Pancreas (tissue), 10 donors: Measurements from ENCODE around the gene BAZ2B. TPM values are rescaled to one million over a fixed set of nuclear protein-coding genes. Genes with fewer than 3 reads are reported as not detected.

Experiments
- ATAC-seq, 4 donors: fragments of 200-7000 bp; cut with Tn5 transposase; one replicate each; pipeline versions ENCODE4 v1.8.0 to v1.9.1; 2020; ENCODE audit warnings: mild to moderate bottlenecking in 4 of 4, moderate library complexity in 4 of 4
- DNase-seq, 6 donors: peaks; one replicate each; pipeline ENCODE4 v3.0.0-alpha.2; 2020
- FAIRE-seq: peaks from 2 replicates; lab custom pipeline; 2012; peaks lifted over from hg19 to GRCh38; lab: Jason Lieb, UNC
- H3K27ac ChIP-seq, 4 donors: fragments of 200-600 bp; sonication (generic); 1 replicate in 3 of 4; 2 replicates in 1 of 4; pipeline versions ENCODE4 v1.5.0 to v1.8.0; 2020
- H3K27me3 ChIP-seq, 4 donors: fragments of 200-600 bp; one replicate each; pipeline ENCODE4 v1.8.0; 2021
- H3K36me3 ChIP-seq, 3 donors: fragments of 200-600 bp; sonication (generic) in 1 of 3; one replicate each; pipeline versions ENCODE4 v1.5.0 to v1.8.0; 2020 to 2021
- H3K4me1 ChIP-seq, 3 donors: fragments of 200-600 bp; one replicate each; pipeline ENCODE4 v1.8.0; 2021
- H3K4me3 ChIP-seq, 4 donors: fragments of 200-600 bp; sonication (generic) in 2 of 4; one replicate each; pipeline versions ENCODE4 v1.5.0 to v1.8.0; 2020 to 2021
- H3K9me3 ChIP-seq, 4 donors: fragments of 200-600 bp; one replicate each; pipeline ENCODE4 v1.8.0; 2021
- WGBS, 2 donors: extraction: QIAGEN DNeasy Blood & Tissue Kit; methylation state at CpG; one replicate each; pipeline ENCODE4 v1.1.7; 2013; 5-methylcytosine and 5-hydroxymethylcytosine counted together
- intact Hi-C, 3 donors: fragments of 100-400 bp; cut with DNase I; formaldehyde crosslinking; loops; one replicate each; pipeline versions ENCODE4 v1.11.1 to v1.14.2; 2022
- polyA plus RNA-seq, 2 donors: library from polyadenylated mRNA; stranded (reverse); fragments of 200-250 nt; gene quantifications; one replicate each; pipeline ENCODE4 v1.2.3, GENCODE V29; 2013
- total RNA-seq, 6 donors: library from RNA; stranded (reverse); fragmentation: NEBNext Ultra II Directional in 4 of 6; extraction: Animal tissue kit (Norgen Biotek cat#: 25700) in 4 of 6; gene quantifications; one replicate each; pipeline versions ENCODE4 v1.2.1 to v1.2.4, GENCODE V29; 2021 to 2023
- TF ChIP-seq, protein P1 (sequence below), 4 donors: fragments of 200-600 bp; sonication (generic) in 3 of 4; IDR thresholded peaks; one replicate each; pipeline versions ENCODE4 v1.5.0 to v1.8.0; 2021; ENCODE audit warnings: antibody characterized with exemption in 4 of 4
- donor health status: healthy with polysubstance abuse.
- donor health status: DM: no; HTN: no; CAD: no; lungs with moderate emphysema.
- donor health status: DM: no; HTN: no; CAD: no.
- donor health status: control.
- donor health status: control.
- donor health status: Bipolar disorder and iron deficiency.
- donor health status: DM: yes; HTN: yes; CAD: no.
- donor health status: DM: no; HTN: no; CAD: no.
- donor health status: DM: no; HTN: no; CAD: no.
- donor health status: DM: yes; HTN: yes; CAD: no.

The BAZ2B gene
- total and polyA plus RNA-seq, 8 donors, result 14.4 to 52.1 (median 34.4) TPM

DNA sequence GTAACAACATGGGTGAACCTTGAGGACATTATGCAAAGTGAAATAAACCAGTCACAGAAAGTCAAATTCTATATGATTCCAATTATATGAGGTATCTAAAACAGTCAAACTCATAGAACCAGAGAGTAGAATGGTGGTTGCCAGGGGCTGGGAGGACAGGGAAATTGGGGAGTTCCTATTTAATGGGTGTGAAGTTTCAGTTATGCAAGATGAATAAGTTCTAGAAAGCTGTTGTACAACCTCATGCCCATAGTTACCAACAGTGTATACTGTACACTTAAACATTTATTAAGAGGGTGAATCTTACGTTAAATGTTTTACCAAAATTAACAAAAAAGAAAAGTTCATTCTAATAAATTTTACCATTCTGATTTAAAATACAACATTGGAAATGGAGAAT, 237.2 kb downstream of the BAZ2B start:
- H3K27ac ChIP-seq, result no peak overlapping the region
- ATAC-seq, result no peak
- 0 to 1% methylated on average over 1 of the region's 1 CpG for WGBS, 2 donors
- H3K27me3 ChIP-seq, result no peaks in the 10 kb centered on the region
- H3K9me3 ChIP-seq, result no peaks in the 10 kb centered on the region
- H3K4me3 ChIP-seq, result no peak overlapping the region
- FAIRE-seq, result no peak
- H3K4me1 ChIP-seq, result no peaks in the 10 kb centered on the region
- peaks cover 0 to 20% (median 4%) of the 10 kb centered on the region in 3 donors for H3K36me3 ChIP-seq
- DNase-seq, result no peak
- TF ChIP-seq, protein P1, sequence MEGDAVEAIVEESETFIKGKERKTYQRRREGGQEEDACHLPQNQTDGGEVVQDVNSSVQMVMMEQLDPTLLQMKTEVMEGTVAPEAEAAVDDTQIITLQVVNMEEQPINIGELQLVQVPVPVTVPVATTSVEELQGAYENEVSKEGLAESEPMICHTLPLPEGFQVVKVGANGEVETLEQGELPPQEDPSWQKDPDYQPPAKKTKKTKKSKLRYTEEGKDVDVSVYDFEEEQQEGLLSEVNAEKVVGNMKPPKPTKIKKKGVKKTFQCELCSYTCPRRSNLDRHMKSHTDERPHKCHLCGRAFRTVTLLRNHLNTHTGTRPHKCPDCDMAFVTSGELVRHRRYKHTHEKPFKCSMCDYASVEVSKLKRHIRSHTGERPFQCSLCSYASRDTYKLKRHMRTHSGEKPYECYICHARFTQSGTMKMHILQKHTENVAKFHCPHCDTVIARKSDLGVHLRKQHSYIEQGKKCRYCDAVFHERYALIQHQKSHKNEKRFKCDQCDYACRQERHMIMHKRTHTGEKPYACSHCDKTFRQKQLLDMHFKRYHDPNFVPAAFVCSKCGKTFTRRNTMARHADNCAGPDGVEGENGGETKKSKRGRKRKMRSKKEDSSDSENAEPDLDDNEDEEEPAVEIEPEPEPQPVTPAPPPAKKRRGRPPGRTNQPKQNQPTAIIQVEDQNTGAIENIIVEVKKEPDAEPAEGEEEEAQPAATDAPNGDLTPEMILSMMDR (IDR thresholded peaks at IDR 0.05), result no peak
- intact Hi-C loops, result no loop called here

DNA sequence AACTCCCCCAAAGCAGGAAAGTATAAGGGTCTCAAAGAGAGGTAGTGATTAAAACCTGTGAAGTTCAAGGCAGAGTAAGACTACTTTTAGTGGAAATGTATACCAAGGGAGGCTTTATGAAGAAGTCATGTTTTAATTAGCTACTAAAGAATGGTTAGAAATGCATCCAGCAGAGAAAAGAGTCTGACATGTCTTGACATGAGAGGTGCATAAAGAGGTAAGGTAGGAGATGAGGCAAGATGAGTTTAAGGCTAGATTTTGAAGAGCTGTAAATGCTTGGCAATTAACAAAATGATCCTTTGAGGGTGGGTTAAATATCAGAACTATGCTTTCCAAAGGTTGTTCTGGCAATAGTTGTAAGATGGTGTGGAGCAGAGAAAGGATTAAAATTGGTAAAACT, 241.1 kb downstream of the BAZ2B start:
- H3K27me3 ChIP-seq, result no peaks in the 10 kb centered on the region
- H3K36me3 ChIP-seq, result peaks cover 7 to 43% (median 15%) of the 10 kb centered on the region in 3 donors
- DNase-seq, result no peak
- intact Hi-C loops, result no loop called here
- H3K27ac ChIP-seq, result no peak overlapping the region
- ATAC-seq, result no peak
- H3K4me1 ChIP-seq, result no peaks in the 10 kb centered on the region
- H3K9me3 ChIP-seq, result no peaks in the 10 kb centered on the region
- no peak overlapping the region for H3K4me3 ChIP-seq
- FAIRE-seq, result no peak
- TF ChIP-seq, protein P1 (IDR thresholded peaks at IDR 0.05), result no peak

DNA sequence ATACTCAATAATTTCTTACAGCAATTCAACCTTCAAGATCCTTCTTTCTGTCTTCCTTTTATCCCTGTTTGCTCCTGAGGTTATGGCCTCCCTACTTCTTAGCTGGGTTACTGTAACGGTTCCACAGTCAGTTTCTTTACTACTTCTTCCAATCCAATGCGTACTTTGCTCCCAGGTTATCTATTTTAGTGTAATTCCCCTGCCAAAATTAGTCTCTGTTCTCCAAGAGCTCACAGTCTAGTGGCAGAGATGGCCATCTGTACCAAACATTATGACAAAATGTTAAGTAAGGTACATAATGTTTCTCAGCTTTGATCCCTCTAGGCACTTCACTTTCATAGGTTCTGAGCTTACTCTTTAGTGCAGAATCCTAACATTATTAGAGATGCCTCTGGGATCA, 244.8 kb downstream of the BAZ2B start:
- intact Hi-C loops, result no loop called here
- FAIRE-seq (no peak), ATAC-seq (no peak), DNase-seq (no peak)
- Histone ChIP-seq H3K4me3 (no peak overlapping the region), H3K4me1 (no peaks in the 10 kb centered on the region), H3K36me3 (peaks cover 7 to 58% (median 19%) of the 10 kb centered on the region in 3 donors), H3K27me3 (no peaks in the 10 kb centered on the region), H3K9me3 (no peaks in the 10 kb centered on the region), H3K27ac (no peak overlapping the region)
- TF ChIP-seq, protein P1 (IDR thresholded peaks at IDR 0.05), result no peak
- WGBS, 2 donors, result 47 to 49% methylated on average over 2 of the region's 2 CpGs

DNA sequence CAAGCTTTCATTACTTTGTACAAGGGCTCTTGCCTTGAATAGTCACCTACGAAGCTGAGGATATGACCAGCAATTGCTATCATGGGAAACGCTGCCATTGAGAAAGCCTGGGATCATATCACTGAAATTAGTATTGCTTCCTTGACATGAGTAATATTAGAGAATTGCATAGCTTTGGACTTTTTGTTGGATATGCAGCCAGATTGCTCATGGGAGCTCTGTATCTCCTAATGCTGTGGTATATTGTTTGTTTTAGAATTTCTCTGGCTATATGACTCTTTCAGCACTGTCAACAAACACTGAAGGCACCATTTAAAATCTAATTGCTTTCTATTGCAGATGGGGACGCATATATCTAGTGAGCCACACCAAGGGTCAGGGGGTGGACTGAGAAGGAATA, 249.8 kb downstream of the BAZ2B start:
- H3K9me3 ChIP-seq, result no peaks in the 10 kb centered on the region
- ATAC-seq (no peak), DNase-seq (no peak), FAIRE-seq (no peak)
- peaks cover 0 to 25% (median 9%) of the 10 kb centered on the region in 3 donors for H3K36me3 ChIP-seq
- no peaks in the 10 kb centered on the region for H3K27me3 ChIP-seq
- H3K4me3 ChIP-seq, result no peak overlapping the region
- TF ChIP-seq, protein P1 (IDR thresholded peaks at IDR 0.05), result no peak
- no peaks in the 10 kb centered on the region for H3K4me1 ChIP-seq
- intact Hi-C loops, result no loop called here
- no peak overlapping the region for H3K27ac ChIP-seq
- WGBS, 2 donors, result 95 to 97% methylated on average over 3 of the region's 3 CpGs

DNA sequence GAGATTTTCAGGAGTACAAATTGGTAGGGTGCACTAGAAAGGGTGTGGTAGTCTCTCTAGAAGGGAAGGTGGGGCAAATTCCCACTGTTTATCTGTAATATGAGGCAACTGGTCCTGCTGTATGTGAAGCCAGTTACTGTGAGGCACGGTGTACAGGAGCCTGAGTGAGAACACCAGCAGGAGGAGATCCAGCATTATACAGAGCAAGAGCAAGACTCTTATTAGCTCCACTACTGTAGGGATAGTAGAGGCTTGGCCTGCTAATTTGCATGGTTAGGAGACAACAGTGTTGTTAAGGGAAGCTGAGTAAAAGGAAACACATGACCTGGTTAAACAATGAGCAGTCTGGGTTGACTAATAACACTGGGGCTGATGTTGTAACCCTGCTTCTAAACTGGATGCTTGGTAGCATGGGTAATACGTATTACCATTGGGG, 253.5 kb downstream of the BAZ2B start:
- Histone ChIP-seq H3K9me3 (no peaks in the 10 kb centered on the region), H3K4me3 (no peak overlapping the region), H3K27ac (no peak overlapping the region), H3K36me3 (peaks cover 0 to 7% (median 6%) of the 10 kb centered on the region in 3 donors), H3K27me3 (no peaks in the 10 kb centered on the region), H3K4me1 (no peaks in the 10 kb centered on the region)
- ATAC-seq (peak in 3 of 4 donors; percentile 44 to 63 (median 62)), DNase-seq (no peak), FAIRE-seq (no peak)
- intact Hi-C loops, result no loop called here
- 74 to 77% methylated on average over 2 of the region's 2 CpGs for WGBS, 2 donors
- TF ChIP-seq, protein P1 (IDR thresholded peaks at IDR 0.05), result no peak
